Muscle of leg (tissue), 11 donors: Measurements from ENCODE around the gene PRIMA1. TPM values are rescaled to one million over a fixed set of nuclear protein-coding genes. Genes with fewer than 3 reads are reported as not detected.
"Not testable (repeated sequence)": the region's sequence is repeated elsewhere in the genome, so short reads cannot be mapped to it uniquely, and the experiment has no call there.

Experiments
- DNase-seq: peaks from one replicate; pipeline ENCODE4 v3.0.0; 2013
- H3K27ac ChIP-seq: one replicate; pipeline ENCODE4 v1.5.1; 2013; ENCODE audit warnings: mild to moderate bottlenecking, low read length, control low read depth
- H3K27me3 ChIP-seq: one replicate; pipeline ENCODE4 v1.6.1; 2013; ENCODE audit warnings: low read length; ENCODE audit not compliant: control insufficient read depth, insufficient read depth
- H3K36me3 ChIP-seq: one replicate; pipeline ENCODE4 v1.6.1; 2013; ENCODE audit warnings: low read length; ENCODE audit not compliant: control insufficient read depth, insufficient read depth
- H3K4me1 ChIP-seq: one replicate; pipeline ENCODE4 v1.6.1; 2013; ENCODE audit warnings: low read length; ENCODE audit not compliant: control insufficient read depth, insufficient read depth
- H3K4me3 ChIP-seq: one replicate; pipeline ENCODE4 v1.5.1; 2013; ENCODE audit warnings: low read length, control low read depth
- H3K9me3 ChIP-seq: replicated peaks from 2 replicates; pipeline ENCODE4 v1.6.1; 2013; ENCODE audit warnings: low read depth, low read length; ENCODE audit not compliant: control insufficient read depth
- WGBS: methylation state at CpG from one replicate; pipeline ENCODE4 v1.1.5; 2013; ENCODE audit warnings: missing lambda C conversion rate; ENCODE audit not compliant: insufficient coverage; 5-methylcytosine and 5-hydroxymethylcytosine counted together
- polyA plus RNA-seq, 8 donors: library from polyadenylated mRNA; unstranded; fragments of 120-200 nt; gene quantifications; one replicate each; pipeline versions ENCODE4 v1.2.1 to v1.2.3, GENCODE V29; 2013; ENCODE audit warnings: inconsistent platforms in 1 of 8, low replicate concordance in 1 of 8; ENCODE audit not compliant: insufficient read length in 8 of 8, insufficient read depth in 1 of 8
- total RNA-seq: library from RNA; stranded (reverse); fragments of 120-200 nt; gene quantifications from one replicate; pipeline ENCODE4 v1.2.4, GENCODE V29; 2013

Gene PRIMA1
- total and polyA plus RNA-seq, 9 donors: 0.75 to 4.6 (median 3.2) TPM

- no peaks in the 10 kb centered on the region for H3K4me1 ChIP-seq
- DNase-seq: no peak
- WGBS: 35% methylated on average over 2 of the region's 6 CpGs
- H3K4me3 ChIP-seq: no peak overlapping the region
- no peaks in the 10 kb centered on the region for H3K27me3 ChIP-seq
- H3K36me3 ChIP-seq: no peaks in the 10 kb centered on the region
- H3K9me3 ChIP-seq: peaks cover under 1% of the 10 kb centered on the region
- H3K27ac ChIP-seq: no peak overlapping the region
Observed at GRCh38 chr14:93821051-93821450, 32.8 kb upstream of the PRIMA1 start.

GRCh38 chr14:93818857-93819256, 30.6 kb upstream of the PRIMA1 start:
- WGBS: 82% methylated on average over 10 of the region's 10 CpGs

GRCh38 chr14:93811676-93812075, 23.4 kb upstream of the PRIMA1 start:
- no peaks in the 10 kb centered on the region for H3K36me3 ChIP-seq
- peaks cover 11% of the 10 kb centered on the region for H3K9me3 ChIP-seq
- DNase-seq: no peak
- 91% methylated on average over 7 of the region's 8 CpGs for WGBS
- no peaks in the 10 kb centered on the region for H3K27me3 ChIP-seq
- H3K4me3 ChIP-seq: no peak overlapping the region
- no peak overlapping the region for H3K27ac ChIP-seq
- no peaks in the 10 kb centered on the region for H3K4me1 ChIP-seq

More at GRCh38 chr14:93818857-93819256, 30.6 kb upstream of the PRIMA1 start:
- Histone ChIP-seq H3K27ac (no peak overlapping the region), H3K4me1 (no peaks in the 10 kb centered on the region), H3K4me3 (no peak overlapping the region), H3K9me3 (peaks cover 8% of the 10 kb centered on the region), H3K27me3 (no peaks in the 10 kb centered on the region), H3K36me3 (no peaks in the 10 kb centered on the region)
- no peak for DNase-seq

- WGBS: no CpG with 5 or more reads among the region's 1 CpG
- Histone ChIP-seq H3K9me3 (peaks cover 10% of the 10 kb centered on the region), H3K4me1 (no peaks in the 10 kb centered on the region), H3K27me3 (no peaks in the 10 kb centered on the region), H3K4me3 (no peak overlapping the region), H3K27ac (no peak overlapping the region), H3K36me3 (no peaks in the 10 kb centered on the region)
- DNase-seq: no peak
Observed at GRCh38 chr14:93811020-93811419, 22.7 kb upstream of the PRIMA1 start.

GRCh38 chr14:93809491-93810420, 21.5 kb upstream of the PRIMA1 start:
- H3K27me3 ChIP-seq, H3K4me3 ChIP-seq, H3K4me1 ChIP-seq, H3K9me3 ChIP-seq, H3K27ac ChIP-seq, H3K36me3 ChIP-seq, DNase-seq: not testable (repeated sequence)
- WGBS: no CpG with 5 or more reads among the region's 6 CpGs

GRCh38 chr14:93804654-93805053, 16.4 kb upstream of the PRIMA1 start:
- peaks cover 2% of the 10 kb centered on the region for H3K27me3 ChIP-seq
- no peak for DNase-seq
- H3K4me3 ChIP-seq: no peak overlapping the region
- H3K36me3 ChIP-seq: no peaks in the 10 kb centered on the region
- H3K27ac ChIP-seq: no peak overlapping the region
- H3K9me3 ChIP-seq: peaks cover 2% of the 10 kb centered on the region
- peaks cover 2% of the 10 kb centered on the region for H3K4me1 ChIP-seq
- WGBS: 55% methylated on average over 8 of the region's 9 CpGs

- H3K4me3 ChIP-seq: no peak overlapping the region
- no peak overlapping the region for H3K27ac ChIP-seq
- H3K27me3 ChIP-seq: peaks cover 5% of the 10 kb centered on the region
- 80% methylated on average over 4 of the region's 15 CpGs for WGBS
- peaks cover 2% of the 10 kb centered on the region for H3K4me1 ChIP-seq
- H3K36me3 ChIP-seq: no peaks in the 10 kb centered on the region
- no peaks in the 10 kb centered on the region for H3K9me3 ChIP-seq
- no peak for DNase-seq
Observed at GRCh38 chr14:93803408-93804318, 15.4 kb upstream of the PRIMA1 start.

- no peaks in the 10 kb centered on the region for H3K9me3 ChIP-seq
- peaks cover 2% of the 10 kb centered on the region for H3K4me1 ChIP-seq
- H3K4me3 ChIP-seq: no peak overlapping the region
- DNase-seq: no peak
- no peak overlapping the region for H3K27ac ChIP-seq
- H3K27me3 ChIP-seq: peaks cover 5% of the 10 kb centered on the region
- 52% methylated on average over 4 of the region's 8 CpGs for WGBS
- H3K36me3 ChIP-seq: no peaks in the 10 kb centered on the region
Observed at GRCh38 chr14:93799989-93800921, 12.0 kb upstream of the PRIMA1 start.

- no peaks in the 10 kb centered on the region for H3K9me3 ChIP-seq
- H3K27ac ChIP-seq: no peak overlapping the region
- H3K36me3 ChIP-seq: no peaks in the 10 kb centered on the region
- DNase-seq: no peak
- peaks cover 5% of the 10 kb centered on the region for H3K27me3 ChIP-seq
- H3K4me1 ChIP-seq: peaks cover 2% of the 10 kb centered on the region
- no peak overlapping the region for H3K4me3 ChIP-seq
- 20% methylated on average over 1 of the region's 4 CpGs for WGBS
Observed at GRCh38 chr14:93799617-93799988, 11.3 kb upstream of the PRIMA1 start.
